HepG2 (cell line): ENCODE data around the gene MBD5. TPM values are rescaled to one million over a fixed set of nuclear protein-coding genes. Genes with fewer than 3 reads are reported as not detected.

Source experiments
- BCL6 ChIP-seq: IDR thresholded peaks from 2 replicates; pipeline ENCODE4 v1.6.1; 2016; ENCODE audit warnings: missing genetic modification reagents, missing compliant biosample characterization
- FUBP1 ChIP-seq: sonication (generic); formaldehyde crosslinking; IDR thresholded peaks from 2 replicates; pipeline ENCODE4 v1.5.1; 2020; ENCODE audit warnings: missing genetic modification reagents, mild to moderate bottlenecking, borderline replicate concordance
- GABPB1 ChIP-seq: IDR thresholded peaks from 2 replicates; pipeline ENCODE4 v1.6.1; 2016; ENCODE audit warnings: mild to moderate bottlenecking, missing genetic modification reagents, moderate library complexity, missing compliant biosample characterization
- GATAD1 ChIP-seq: IDR thresholded peaks from 2 replicates; pipeline ENCODE4 v1.6.1; 2016; ENCODE audit warnings: missing genetic modification reagents, missing compliant biosample characterization
- MIER3 ChIP-seq: IDR thresholded peaks from 2 replicates; pipeline ENCODE4 v1.6.1; 2016; ENCODE audit warnings: missing compliant biosample characterization, borderline replicate concordance
- MLLT10 ChIP-seq: sonication (generic); formaldehyde crosslinking; IDR thresholded peaks from 2 replicates; pipeline ENCODE4 v1.4.0; 2020; ENCODE audit warnings: missing genetic modification reagents
- MLXIP ChIP-seq: sonication (generic); formaldehyde crosslinking; IDR thresholded peaks from 2 replicates; pipeline ENCODE4 v1.9.0; 2021; ENCODE audit warnings: missing genetic modification reagents, borderline replicate concordance
- MXD4 ChIP-seq: IDR thresholded peaks from 2 replicates; pipeline ENCODE4 v1.6.1; 2016; ENCODE audit warnings: mild to moderate bottlenecking, missing biosample characterization, missing genetic modification reagents
- NONO ChIP-seq, 2 experiments: fragments of 450-650 bp in 1 of 2; sonication (generic) in 1 of 2; formaldehyde crosslinking in 1 of 2; IDR thresholded peaks in 1 of 2; conservative IDR thresholded peaks in 1 of 2; 2 replicates each; pipeline versions ENCODE4 v1.6.1 to v1.8.0; 2017 to 2022; ENCODE audit warnings: mild to moderate bottlenecking in 1 of 2, missing genetic modification reagents in 1 of 2, moderate library complexity in 1 of 2
- NR2F2 ChIP-seq: IDR thresholded peaks from 2 replicates; pipeline ENCODE4 v1.6.1; 2012; ENCODE audit warnings: low read depth, inconsistent platforms, borderline replicate concordance
- RNF219 ChIP-seq: sonication (generic); formaldehyde crosslinking; IDR thresholded peaks from 2 replicates; pipeline ENCODE4 v1.5.0; 2020; ENCODE audit warnings: mild to moderate bottlenecking, missing genetic modification reagents
- TFDP1 ChIP-seq: IDR thresholded peaks from 2 replicates; pipeline ENCODE4 v1.6.1; 2016; ENCODE audit warnings: missing compliant biosample characterization, missing genetic modification reagents, borderline replicate concordance
- TP53 ChIP-seq: sonication (generic); formaldehyde crosslinking; conservative IDR thresholded peaks from 2 replicates; pipeline ENCODE4 v1.4.0; 2020; ENCODE audit warnings: missing genetic modification reagents
- ZBTB4 ChIP-seq: sonication (generic); formaldehyde crosslinking; IDR thresholded peaks from 2 replicates; pipeline ENCODE4 v1.4.0; 2020; ENCODE audit warnings: missing genetic modification reagents, mild to moderate bottlenecking, borderline replicate concordance
- ZNF891 ChIP-seq: sonication (generic); formaldehyde crosslinking; IDR thresholded peaks from 2 replicates; pipeline ENCODE4 v1.5.0; 2020; ENCODE audit warnings: mild to moderate bottlenecking, missing genetic modification reagents
- polyA plus RNA-seq, 8 experiments: library from polyadenylated mRNA; depleted of rRNA in 3 of 8; stranded (reverse) in 7 of 8; unstranded in 1 of 8; fragments of >200 nt; fragmentation: Illumina TruSeq in 4 of 8; extraction: Trizol in 4 of 8; gene quantifications; 2 replicates each; pipeline versions ENCODE4 v1.2.1 to v1.2.3, GENCODE V29; 2011 to 2016; ENCODE audit warnings: low read depth in 4 of 8, missing spikeins in 1 of 8, mixed read lengths in 1 of 8; ENCODE audit not compliant: insufficient read depth in 1 of 8
- total RNA-seq, 5 experiments: library from RNA; depleted of rRNA; stranded (reverse); fragments of >200 nt; fragmentation: Illumina TruSeq; extraction: Trizol; gene quantifications; 2 replicates each; pipeline ENCODE4 v1.2.3, GENCODE V29; 2016; ENCODE audit warnings: low read depth in 1 of 5

The MBD5 gene
- total and polyA plus RNA-seq, 2 of the 13 experiments (the other 11 are each of a cell fraction or from before 2014, with no cell fraction given) = 13.5 to 26.4 TPM

GRCh38 chr2:148201075-148202004 is 180.4 kb downstream of the MBD5 start (continued):
- TF ChIP-seq FUBP1 = no peak
- TF ChIP-seq GATAD1 (CRISPR knock-in tag) = peak; percentile 53; the same call in 1 of the 2 replicates
- no peak for TF ChIP-seq RNF219
- TF ChIP-seq MIER3 (CRISPR knock-in tag) = 0 out of 2 replicates have a peak, but pooled peaks have one; percentile 53
- no peak for TF ChIP-seq MLLT10 (CRISPR knock-in tag)
- TF ChIP-seq NONO (IDR thresholded peaks at IDR 0.05) = no peak
- peak; percentile 80; the same call in 1 of the 2 replicates for TF ChIP-seq NONO (CRISPR knock-in tag; conservative IDR thresholded peaks at IDR 0.05)
- 0 out of 2 replicates have a peak, but pooled peaks have one; percentile 22 for TF ChIP-seq GABPB1 (CRISPR knock-in tag)
- no peak; the same call in 1 of the 2 replicates for TF ChIP-seq NR2F2
- 0 out of 2 replicates have a peak, but pooled peaks have one; percentile 55 for TF ChIP-seq MXD4 (CRISPR knock-in tag)
- TF ChIP-seq ZBTB4 = peak; percentile 50; the same call in 1 of the 2 replicates
- TF ChIP-seq MLXIP = no peak
- no peak for TF ChIP-seq TP53
- TF ChIP-seq TFDP1 = 0 out of 2 replicates have a peak, but pooled peaks have one; percentile 40
- TF ChIP-seq ZNF891 (CRISPR knock-in tag) = peak; percentile 45; the same call in 1 of the 2 replicates
- peak; percentile 40; the same call in 1 of the 2 replicates for TF ChIP-seq BCL6 (CRISPR knock-in tag)
